HT-29 (cell line): ENCODE data around the gene CEP192. TPM values are rescaled to one million over a fixed set of nuclear protein-coding genes. Genes with fewer than 3 reads are reported as not detected.
A peak's percentile ranks its signal among the peaks of the same experiment; 100 is the strongest.
"Not testable (repeated sequence)": the region's sequence is repeated elsewhere in the genome, so short reads cannot be mapped to it uniquely, and the experiment has no call there.

Experiments used
- DNase-seq: peaks from one replicate; pipeline ENCODE4 v3.0.0-alpha.2; 2015; ENCODE audit warnings: low spot score
- total RNA-seq: library from RNA; depleted of rRNA; stranded (reverse); fragments of >200 nt; shearing (Covaris generic); gene quantifications from 2 replicates; pipeline ENCODE4 v1.2.3, GENCODE V29; 2014; rRNA removed

CEP192 gene
- 21.4 and 22.0 TPM in 2 replicates for total RNA-seq

GRCh38 chr18:12990967-12991820, at the start of gene CEP192:
Gene CEP192 (plus strand): TSS chr18:12991362. CDS start chr18:12999425, 8,063 bp downstream.
- peak; percentile 99 for DNase-seq

- no peak for DNase-seq
Measured at GRCh38 chr18:12943215-12943614, 47.9 kb upstream of the CEP192 start.

GRCh38 chr18:12944709-12945108, 46.5 kb upstream of the CEP192 start:
- DNase-seq, result no peak

- no peak for DNase-seq
Measured at GRCh38 chr18:12946549-12947284, 44.4 kb upstream of the CEP192 start.

- peak; percentile 99 for DNase-seq
Measured at GRCh38 chr18:12947285-12948049, 43.7 kb upstream of the CEP192 start, which contains the start of gene SEH1L. Gene SEH1L (plus strand): TSS chr18:12948011. CDS start chr18:12948122, 111 bp downstream.

- DNase-seq, result peak; percentile 96
Measured at GRCh38 chr18:12948050-12948804, 42.9 kb upstream of the CEP192 start.

- no peak for DNase-seq
Measured at GRCh38 chr18:12958478-12958877, 32.7 kb upstream of the CEP192 start.

- DNase-seq, result no peak
Measured at GRCh38 chr18:12960395-12960794, 30.8 kb upstream of the CEP192 start.

- DNase-seq, result no peak
Measured at GRCh38 chr18:12960853-12961397, 30.2 kb upstream of the CEP192 start.

GRCh38 chr18:12963069-12963468, 28.1 kb upstream of the CEP192 start:
- DNase-seq, result no peak

- DNase-seq, result no peak
Measured at GRCh38 chr18:12968115-12968514, 23.0 kb upstream of the CEP192 start.

- DNase-seq, result no peak
Measured at GRCh38 chr18:12968619-12969018, 22.5 kb upstream of the CEP192 start.

- no peak for DNase-seq
Measured at GRCh38 chr18:12973562-12974213, 17.5 kb upstream of the CEP192 start.

GRCh38 chr18:12975488-12975887, 15.7 kb upstream of the CEP192 start:
- DNase-seq, result no peak

GRCh38 chr18:12976305-12976704, 14.9 kb upstream of the CEP192 start:
- DNase-seq, result no peak

GRCh38 chr18:12980065-12980464, 11.1 kb upstream of the CEP192 start:
- DNase-seq, result not testable (repeated sequence)

GRCh38 chr18:12989397-12990122, 1.6 kb upstream of the CEP192 start:
- DNase-seq, result peak; percentile 5

GRCh38 chr18:12990123-12990475, 1.1 kb upstream of the CEP192 start:
- peak; percentile 5 for DNase-seq

- peak; percentile 76 for DNase-seq
Measured at GRCh38 chr18:12990641-12990966, 558 bp upstream of the CEP192 start.

- no peak for DNase-seq
Measured at GRCh38 chr18:12991821-12992179, 638 bp downstream of the CEP192 start.
